Measurements from ENCODE around the gene NEURL2.
"Not testable (repeated sequence)": the region's sequence is repeated elsewhere in the genome, so short reads cannot be mapped to it uniquely, and the experiment has no call there.

NEURL2 gene

GRCh38 chr20:45902199-45902701 is 11.2 kb upstream of the NEURL2 start:
- TF ChIP-seq JUND (IDR thresholded peaks at IDR 0.05; ENCODE audit: low read depth), result no peak
- no peak for DNase-seq (ENCODE audit: low read depth in 1 of 2, low spot score in 1 of 2)
- in situ Hi-C loops (cut with HindIII; ENCODE audit: low pct_unique_long_range_greater_than_20kb, low sequenced_read_pairs), result no loop called here

GRCh38 chr20:45901332-45901731 is 10.3 kb upstream of the NEURL2 start:
- in situ Hi-C loops (cut with HindIII; ENCODE audit: low pct_unique_long_range_greater_than_20kb, low sequenced_read_pairs); DNase-seq (ENCODE audit: low read depth in 1 of 2, low spot score in 1 of 2): not testable (repeated sequence)

GRCh38 chr20:45899046-45899835 is 8.2 kb upstream of the NEURL2 start:
- no peak for DNase-seq (ENCODE audit: low read depth in 1 of 2, low spot score in 1 of 2)
- in situ Hi-C loops (cut with HindIII; ENCODE audit: low pct_unique_long_range_greater_than_20kb, low sequenced_read_pairs), result no loop called here
- TF ChIP-seq JUND (IDR thresholded peaks at IDR 0.05; ENCODE audit: low read depth), result no peak

- DNase-seq (ENCODE audit: low read depth in 1 of 2, low spot score in 1 of 2), result no peak
- in situ Hi-C loops (cut with HindIII; ENCODE audit: low pct_unique_long_range_greater_than_20kb, low sequenced_read_pairs), result no loop called here
- TF ChIP-seq JUND (IDR thresholded peaks at IDR 0.05; ENCODE audit: low read depth), result no peak
Measured at GRCh38 chr20:45898285-45898684, 7.3 kb upstream of the NEURL2 start.

- no peak for TF ChIP-seq JUND (IDR thresholded peaks at IDR 0.05; ENCODE audit: low read depth)
- DNase-seq (ENCODE audit: low read depth in 1 of 2, low spot score in 1 of 2), result no peak
- in situ Hi-C loops (cut with HindIII; ENCODE audit: low pct_unique_long_range_greater_than_20kb, low sequenced_read_pairs), result no loop called here
Measured at GRCh38 chr20:45897692-45898091, 6.7 kb upstream of the NEURL2 start.

GRCh38 chr20:45897289-45897688 is 6.3 kb upstream of the NEURL2 start:
- in situ Hi-C loops (cut with HindIII; ENCODE audit: low pct_unique_long_range_greater_than_20kb, low sequenced_read_pairs), result no loop called here

GRCh38 chr20:45896641-45897161 is 5.7 kb upstream of the NEURL2 start:
- DNase-seq (ENCODE audit: low read depth in 1 of 2, low spot score in 1 of 2), result no peak
- in situ Hi-C loops (cut with HindIII; ENCODE audit: low pct_unique_long_range_greater_than_20kb, low sequenced_read_pairs), result no loop called here
- no peak for TF ChIP-seq JUND (IDR thresholded peaks at IDR 0.05; ENCODE audit: low read depth)

More at GRCh38 chr20:45897289-45897688, 6.3 kb upstream of the NEURL2 start:
- no peak for DNase-seq (ENCODE audit: low read depth in 1 of 2, low spot score in 1 of 2)
- no peak for TF ChIP-seq JUND (IDR thresholded peaks at IDR 0.05; ENCODE audit: low read depth)

- no peak for DNase-seq (ENCODE audit: low read depth in 1 of 2, low spot score in 1 of 2)
- in situ Hi-C loops (cut with HindIII; ENCODE audit: low pct_unique_long_range_greater_than_20kb, low sequenced_read_pairs), result no loop called here
- no peak for TF ChIP-seq JUND (IDR thresholded peaks at IDR 0.05; ENCODE audit: low read depth)
Measured at GRCh38 chr20:45894797-45895196, 3.8 kb upstream of the NEURL2 start.

- in situ Hi-C loops (cut with HindIII; ENCODE audit: low pct_unique_long_range_greater_than_20kb, low sequenced_read_pairs), result no loop called here
- DNase-seq (ENCODE audit: low read depth in 1 of 2, low spot score in 1 of 2), result no peak
- no peak for TF ChIP-seq JUND (IDR thresholded peaks at IDR 0.05; ENCODE audit: low read depth)
Measured at GRCh38 chr20:45893831-45894230, 2.8 kb upstream of the NEURL2 start.

GRCh38 chr20:45892828-45893500 is 2.0 kb upstream of the NEURL2 start:
- DNase-seq (ENCODE audit: low read depth in 1 of 2, low spot score in 1 of 2), result no peak
- no peak for TF ChIP-seq JUND (IDR thresholded peaks at IDR 0.05; ENCODE audit: low read depth)
- in situ Hi-C loops (cut with HindIII; ENCODE audit: low pct_unique_long_range_greater_than_20kb, low sequenced_read_pairs), result no loop called here

- in situ Hi-C loops (cut with HindIII; ENCODE audit: low pct_unique_long_range_greater_than_20kb, low sequenced_read_pairs), result no loop called here
Measured at GRCh38 chr20:45892049-45892825, 1.2 kb upstream of the NEURL2 start.

More at GRCh38 chr20:45892049-45892825, 1.2 kb upstream of the NEURL2 start:
- peak; percentile 75 to 90 for DNase-seq (ENCODE audit: low read depth in 1 of 2, low spot score in 1 of 2)
- no peak for TF ChIP-seq JUND (IDR thresholded peaks at IDR 0.05; ENCODE audit: low read depth)

Measured in T47D (cell line).